Measurements from ENCODE around the gene GNRH2.

- no peak for TF ChIP-seq CTCF (IDR thresholded peaks at IDR 0.05)
- no peak for TF ChIP-seq EZH2 (IDR thresholded peaks at IDR 0.05; ENCODE audit: borderline replicate concordance, insufficient read depth, low read depth, low read length, poor library complexity, severe bottlenecking)
These were observed 37.5 kb downstream of the GNRH2 start for GRCh38 chr20:3080939-3081388.
